ENCODE results near the gene RRP36. TPM values are rescaled to one million over a fixed set of nuclear protein-coding genes. Genes with fewer than 3 reads are reported as not detected.

RRP36 gene
- total RNA-seq, 1 experiment from 2014 or later = 63.4 TPM

GRCh38 chr6:43037197-43037596, 15.8 kb downstream of the RRP36 start:
- H3K9me2 ChIP-seq (ENCODE audit: insufficient read depth) = no peaks in the 10 kb centered on the region
- no peak overlapping the region for H3K27ac ChIP-seq (ENCODE audit: low read depth, low read length)
- ChIA-PET CTCF (no interaction called here), POLR2A (no interaction called here), RAD21 (ENCODE audit: low non-redundant PET in 1 of 2, low total read pairs in 2 of 2, uncharacterized antibody in 2 of 2, unreplicated experiment in 2 of 2) (no interaction called here)
- no peaks in the 10 kb centered on the region for H3K9me3 ChIP-seq (ENCODE audit: control insufficient read depth in 1 of 2, insufficient read depth in 1 of 2, low read depth in 1 of 2, low read length in 2 of 2)
- DNase-seq (ENCODE audit: low read depth, low spot score) = no peak
- H3K36me3 ChIP-seq (ENCODE audit: control insufficient read depth in 1 of 2, insufficient read depth in 2 of 2, low read length in 2 of 2) = peaks cover 9% of the 10 kb centered on the region in 2 experiments
- H3K4me1 ChIP-seq (ENCODE audit: control insufficient read depth in 1 of 2, insufficient read depth in 2 of 2, low read length in 2 of 2) = no peaks in the 10 kb centered on the region
- H3K4me2 ChIP-seq (ENCODE audit: low read length) = no peak overlapping the region
- ATAC-seq = no peak
- TF ChIP-seq SIN3A (IDR thresholded peaks at IDR 0.05; ENCODE audit: low read depth) (no peak), CTCF (IDR thresholded peaks at IDR 0.05 in 2 of 3, conservative IDR thresholded peaks at IDR 0.05 in 1 of 3; ENCODE audit: borderline replicate concordance in 1 of 3, insufficient read depth in 1 of 3, low read depth in 2 of 3, low read length in 2 of 3) (no peak), FOSL1 (IDR thresholded peaks at IDR 0.05; ENCODE audit: low read depth) (no peak), EGR1 (IDR thresholded peaks at IDR 0.05; ENCODE audit: low read depth) (no peak), ZNF274 (IDR thresholded peaks at IDR 0.05; ENCODE audit: low read depth, low read length) (no peak), CBX3 (IDR thresholded peaks at IDR 0.05; ENCODE audit: low read depth) (no peak), CEBPB (IDR thresholded peaks at IDR 0.05; ENCODE audit: low read depth) (no peak), TCF7L2 (IDR thresholded peaks at IDR 0.05; ENCODE audit: borderline replicate concordance, extremely low read depth, insufficient read depth, insufficient read length) (no peak), ZBTB33 (IDR thresholded peaks at IDR 0.05; ENCODE audit: extremely low read depth, insufficient replicate concordance, low read length) (no peak), EZH2 (IDR thresholded peaks at IDR 0.05) (no peak), JUND (IDR thresholded peaks at IDR 0.05) (no peak), ZFX (IDR thresholded peaks at IDR 0.05) (no peak), POLR2AphosphoS5 (IDR thresholded peaks at IDR 0.05; ENCODE audit: low read depth, low read length) (no peak), YY1 (IDR thresholded peaks at IDR 0.05; ENCODE audit: extremely low read depth, insufficient replicate concordance, low read depth, low read length) (no peak), SP1 (IDR thresholded peaks at IDR 0.05; ENCODE audit: low read depth) (no peak), REST (IDR thresholded peaks at IDR 0.05; ENCODE audit: low read depth) (no peak), ELF1 (IDR thresholded peaks at IDR 0.05; ENCODE audit: borderline replicate concordance, low read depth) (no peak), EZH2phosphoT487 (IDR thresholded peaks at IDR 0.05; ENCODE audit: borderline replicate concordance) (no peak)
- TF ChIP-seq, protein P1, sequence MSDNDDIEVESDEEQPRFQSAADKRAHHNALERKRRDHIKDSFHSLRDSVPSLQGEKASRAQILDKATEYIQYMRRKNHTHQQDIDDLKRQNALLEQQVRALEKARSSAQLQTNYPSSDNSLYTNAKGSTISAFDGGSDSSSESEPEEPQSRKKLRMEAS (IDR thresholded peaks at IDR 0.05) = no peak
- TF ChIP-seq, protein P2, sequence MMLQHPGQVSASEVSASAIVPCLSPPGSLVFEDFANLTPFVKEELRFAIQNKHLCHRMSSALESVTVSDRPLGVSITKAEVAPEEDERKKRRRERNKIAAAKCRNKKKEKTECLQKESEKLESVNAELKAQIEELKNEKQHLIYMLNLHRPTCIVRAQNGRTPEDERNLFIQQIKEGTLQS (IDR thresholded peaks at IDR 0.05) = no peak
- no TSS peak for BruUV-seq (replicated peaks)
- H4K20me1 ChIP-seq (ENCODE audit: insufficient read depth) = no peaks in the 10 kb centered on the region
- H2AFZ ChIP-seq (ENCODE audit: low read depth, low read length, poor library complexity, severe bottlenecking) = no peak overlapping the region
- H3K9ac ChIP-seq (ENCODE audit: low read length) = no peak overlapping the region
- no peak overlapping the region for H3K4me3 ChIP-seq (replicated peaks in 1 of 2; ENCODE audit: low read depth in 1 of 2, low read length in 2 of 2)
- H3K27me3 ChIP-seq (ENCODE audit: insufficient read depth, low read length) = no peaks in the 10 kb centered on the region
- intact Hi-C loops (cut with micrococcal nuclease) = no loop called here
- no peaks in the 10 kb centered on the region for H3K79me2 ChIP-seq (ENCODE audit: insufficient read depth, low read length)
